ENCODE data around the gene PRKCH. TPM values are rescaled to one million over a fixed set of nuclear protein-coding genes. Genes with fewer than 3 reads are reported as not detected.

Gene PRKCH
- total RNA-seq, 2 experiments from 2014 or later, result 193 to 194 TPM

DNA sequence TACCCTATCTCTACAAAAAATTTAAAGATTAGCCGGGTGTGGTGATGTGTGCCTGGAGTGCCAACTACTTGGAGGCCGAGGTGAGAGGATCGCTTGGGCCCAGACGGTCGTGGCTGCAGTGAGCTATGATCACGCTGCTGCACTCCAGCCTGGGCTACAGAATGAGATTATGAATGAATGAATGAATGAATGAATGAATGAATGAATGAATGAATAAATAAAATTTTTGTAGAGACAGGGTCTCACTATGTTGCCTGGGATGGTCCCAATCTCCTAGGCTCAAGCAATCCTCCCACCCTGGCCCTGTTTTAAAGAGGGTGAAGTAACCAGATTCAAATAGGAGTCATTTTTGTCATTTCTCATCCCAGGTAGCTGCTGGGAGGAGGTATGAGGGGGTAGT is 197.7 kb downstream of the PRKCH start:
- ATAC-seq (no peak), DNase-seq (no peak)
- H3K36me3 Mint-ChIP-seq (ENCODE audit: low read depth), result peaks cover 74% of the 10 kb centered on the region
- H3K27ac Mint-ChIP-seq, result peak overlapping the region; percentile 71
- H3K4me3 Mint-ChIP-seq, result peak overlapping the region; percentile 17
- TF ChIP-seq, protein P1, sequence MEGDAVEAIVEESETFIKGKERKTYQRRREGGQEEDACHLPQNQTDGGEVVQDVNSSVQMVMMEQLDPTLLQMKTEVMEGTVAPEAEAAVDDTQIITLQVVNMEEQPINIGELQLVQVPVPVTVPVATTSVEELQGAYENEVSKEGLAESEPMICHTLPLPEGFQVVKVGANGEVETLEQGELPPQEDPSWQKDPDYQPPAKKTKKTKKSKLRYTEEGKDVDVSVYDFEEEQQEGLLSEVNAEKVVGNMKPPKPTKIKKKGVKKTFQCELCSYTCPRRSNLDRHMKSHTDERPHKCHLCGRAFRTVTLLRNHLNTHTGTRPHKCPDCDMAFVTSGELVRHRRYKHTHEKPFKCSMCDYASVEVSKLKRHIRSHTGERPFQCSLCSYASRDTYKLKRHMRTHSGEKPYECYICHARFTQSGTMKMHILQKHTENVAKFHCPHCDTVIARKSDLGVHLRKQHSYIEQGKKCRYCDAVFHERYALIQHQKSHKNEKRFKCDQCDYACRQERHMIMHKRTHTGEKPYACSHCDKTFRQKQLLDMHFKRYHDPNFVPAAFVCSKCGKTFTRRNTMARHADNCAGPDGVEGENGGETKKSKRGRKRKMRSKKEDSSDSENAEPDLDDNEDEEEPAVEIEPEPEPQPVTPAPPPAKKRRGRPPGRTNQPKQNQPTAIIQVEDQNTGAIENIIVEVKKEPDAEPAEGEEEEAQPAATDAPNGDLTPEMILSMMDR (IDR thresholded peaks at IDR 0.05), result no peak
- H3K9me3 Mint-ChIP-seq, result peaks cover 6% of the 10 kb centered on the region
- POLR2A ChIA-PET, result interaction anchor here (1.0 to 1.4 kb wide), 3 partner anchors 15 to 242 kb away, joined by 3 read pairs; no protein-coding TSS in a partner anchor
- CTCF ChIA-PET, result interaction anchor here (0.8 to 1.3 kb wide), 8 partner anchors 11 to 319 kb away, joined by 3 to 5 read pairs (median 4); no protein-coding TSS in a partner anchor
- peaks cover 91% of the 10 kb centered on the region for H3K4me1 Mint-ChIP-seq (ENCODE audit: low read depth)
- no peaks in the 10 kb centered on the region for H3K27me3 Mint-ChIP-seq
- intact Hi-C loops (cut with micrococcal nuclease), result no loop called here

DNA sequence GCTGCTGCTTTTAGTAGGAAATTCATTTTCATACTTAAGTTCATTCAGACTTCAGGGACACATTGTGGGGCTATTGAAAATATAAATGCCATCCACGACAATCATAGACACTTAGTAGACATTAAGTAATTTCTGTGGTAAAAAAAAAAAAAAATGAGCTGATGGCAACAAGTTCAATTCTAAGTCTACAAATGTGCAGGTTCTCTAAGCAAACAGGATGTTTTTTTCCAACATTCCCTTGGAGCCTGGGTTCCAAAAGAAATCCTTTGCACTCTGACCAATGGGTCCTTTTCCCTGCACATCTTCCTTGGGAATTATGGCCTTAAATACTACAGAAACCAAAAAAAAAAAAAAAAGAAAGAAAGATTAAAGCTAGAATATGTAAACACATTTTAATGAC is 198.4 kb downstream of the PRKCH start:
- intact Hi-C loops (cut with micrococcal nuclease), result no loop called here
- no peak for ATAC-seq
- Mint-ChIP-seq H3K4me1 (ENCODE audit: low read depth) (peaks cover 92% of the 10 kb centered on the region), H3K4me3 (no peak overlapping the region), H3K27me3 (no peaks in the 10 kb centered on the region), H3K36me3 (ENCODE audit: low read depth) (peaks cover 72% of the 10 kb centered on the region), H3K27ac (peak overlapping the region; percentile 52), H3K9me3 (peaks cover 6% of the 10 kb centered on the region)
- CTCF ChIA-PET, result interaction anchor here (0.8 to 1.3 kb wide), 8 partner anchors 11 to 318 kb away, joined by 3 to 5 read pairs (median 4); no protein-coding TSS in a partner anchor
- no peak for DNase-seq
- POLR2A ChIA-PET, result interaction anchor here (0.7 to 1.2 kb wide), 2 partner anchors 8 to 43 kb away, joined by 3 read pairs; no protein-coding TSS in a partner anchor
- TF ChIP-seq, protein P1 (IDR thresholded peaks at IDR 0.05), result no peak

DNA sequence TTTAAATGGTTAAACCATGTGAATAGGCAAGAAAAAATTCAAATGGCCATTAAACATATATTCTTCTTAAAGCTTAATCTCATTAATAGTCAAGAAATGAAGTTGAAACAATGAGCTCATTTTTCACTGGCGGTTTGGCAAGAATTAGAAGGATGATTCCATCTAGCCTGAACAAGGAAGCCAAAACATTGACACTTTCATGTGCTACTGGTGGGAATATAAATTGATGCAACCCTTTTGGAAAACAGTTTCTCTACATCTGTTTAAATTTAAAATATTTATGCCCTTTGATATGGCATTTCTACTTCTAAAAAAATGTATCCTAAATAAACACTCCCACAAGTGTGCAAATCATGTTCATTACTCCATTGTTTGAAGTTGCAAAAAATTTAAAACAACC is 199.2 kb downstream of the PRKCH start:
- H3K27ac Mint-ChIP-seq, result no peak overlapping the region
- ATAC-seq (no peak), DNase-seq (no peak)
- H3K27me3 Mint-ChIP-seq, result no peaks in the 10 kb centered on the region
- peaks cover 92% of the 10 kb centered on the region for H3K4me1 Mint-ChIP-seq (ENCODE audit: low read depth)
- CTCF ChIA-PET, result interaction anchor here (1.0 to 6.1 kb wide), 6 partner anchors 9 to 177 kb away, joined by 3 to 39 read pairs (median 4); no protein-coding TSS in a partner anchor
- TF ChIP-seq, protein P1 (IDR thresholded peaks at IDR 0.05), result no peak
- intact Hi-C loops (cut with micrococcal nuclease), result no loop called here
- peaks cover 73% of the 10 kb centered on the region for H3K36me3 Mint-ChIP-seq (ENCODE audit: low read depth)
- peaks cover 6% of the 10 kb centered on the region for H3K9me3 Mint-ChIP-seq
- POLR2A ChIA-PET, result interaction anchor here (0.6 to 0.7 kb wide), 2 partner anchors 9 to 144 kb away, joined by 3 to 4 read pairs; no protein-coding TSS in a partner anchor
- H3K4me3 Mint-ChIP-seq, result no peak overlapping the region

DNA sequence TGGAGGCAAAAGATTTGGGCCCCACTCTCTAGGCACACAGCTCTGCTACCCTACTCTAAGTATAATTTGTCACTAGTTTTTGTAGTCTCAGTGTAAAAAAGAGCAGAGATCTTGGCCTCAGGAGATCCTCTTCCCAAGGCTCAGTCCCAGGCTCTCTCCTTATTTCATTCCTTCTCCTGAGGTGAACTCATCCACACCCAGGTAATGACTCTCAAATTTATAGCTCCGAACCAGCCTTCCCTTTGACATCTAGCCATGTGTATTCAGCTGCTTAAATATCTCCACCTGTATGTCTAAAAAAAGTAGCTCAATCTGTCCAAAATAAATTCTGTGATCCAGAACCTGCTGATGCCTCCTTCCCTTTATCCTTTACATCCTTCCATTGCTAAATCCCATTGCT is 200.4 kb downstream of the PRKCH start:
- ATAC-seq (no peak), DNase-seq (no peak)
- Mint-ChIP-seq H3K27me3 (no peaks in the 10 kb centered on the region), H3K9me3 (peaks cover 6% of the 10 kb centered on the region), H3K27ac (peak overlapping the region; percentile 87), H3K4me1 (ENCODE audit: low read depth) (peaks cover 92% of the 10 kb centered on the region), H3K36me3 (ENCODE audit: low read depth) (peaks cover 72% of the 10 kb centered on the region), H3K4me3 (no peak overlapping the region)
- TF ChIP-seq, protein P1 (IDR thresholded peaks at IDR 0.05), result no peak
- intact Hi-C loops (cut with micrococcal nuclease), result no loop called here
- POLR2A ChIA-PET, result interaction anchor here (1.2 kb wide), 2 partner anchors 9 to 18 kb away, joined by 4 to 5 read pairs; no protein-coding TSS in a partner anchor
- CTCF ChIA-PET, result interaction anchor here (1.0 to 6.1 kb wide), 3 partner anchors 10 to 316 kb away, joined by 3 to 39 read pairs (median 4); no protein-coding TSS in a partner anchor

DNA sequence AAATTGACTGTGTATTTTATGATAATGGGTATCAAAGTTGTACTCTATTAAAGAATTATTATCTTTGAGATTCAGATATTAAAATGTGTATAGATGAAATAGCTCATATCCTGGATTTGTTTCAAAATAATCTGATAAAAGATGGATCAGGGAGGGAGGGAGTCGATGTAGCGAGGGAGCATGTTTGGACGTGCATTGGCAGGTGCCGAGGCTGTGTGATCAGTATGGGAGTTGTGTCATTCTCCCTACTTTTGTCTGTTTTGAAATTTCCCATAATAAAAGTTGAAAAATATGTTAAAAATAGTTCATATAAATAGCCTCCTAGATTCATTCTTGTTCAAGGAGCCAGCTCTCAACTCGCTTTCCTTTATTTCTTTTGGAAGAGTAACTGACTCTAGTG is 202.4 kb downstream of the PRKCH start:
- POLR2A ChIA-PET, result interaction anchor here (1.5 to 2.3 kb wide), 5 partner anchors 12 to 51 kb away, joined by 3 to 7 read pairs (median 4); no protein-coding TSS in a partner anchor
- Mint-ChIP-seq H3K27me3 (no peaks in the 10 kb centered on the region), H3K4me1 (ENCODE audit: low read depth) (peaks cover 92% of the 10 kb centered on the region), H3K4me3 (no peak overlapping the region), H3K36me3 (ENCODE audit: low read depth) (peaks cover 73% of the 10 kb centered on the region), H3K9me3 (peaks cover 9% of the 10 kb centered on the region), H3K27ac (peak overlapping the region; percentile 87)
- intact Hi-C loops (cut with micrococcal nuclease), result loop anchor here (2.0 kb wide), 1 partner anchor 45 kb away; no protein-coding TSS in a partner anchor
- TF ChIP-seq, protein P1 (IDR thresholded peaks at IDR 0.05), result no peak
- DNase-seq (no peak), ATAC-seq (no peak)
- CTCF ChIA-PET, result interaction anchor here (0.6 to 6.1 kb wide), 7 partner anchors 12 to 254 kb away, joined by 3 to 39 read pairs (median 5); no protein-coding TSS in a partner anchor

Measured in activated CD8-positive, alpha-beta T cell treated with anti-CD3 and anti-CD28 coated beads for 36 hours (primary cell).